Stimulated activated memory B cell treated with anti-CD40 and anti-IgM and Interleukin-4, amounts not matched to agents 10 μg/mL and 1 μg/mL and 100 μg/mL, for 72 hours (primary cell): ENCODE measurements around the gene EDC4.
"Not testable (repeated sequence)": the region's sequence is repeated elsewhere in the genome, so short reads cannot be mapped to it uniquely, and the experiment has no call there.

Experiments
- ATAC-seq: fragments of 150-1000 bp; cut with Tn5 transposase; 2 replicates; pipeline ENCODE4 v1.10.0; 2021
- H3K27ac Mint-ChIP-seq: one replicate; pipeline ENCODE4 v1.8.0; 2022; ENCODE audit warnings: mild to moderate bottlenecking, mixed read lengths
- H3K27me3 Mint-ChIP-seq: one replicate; pipeline ENCODE4 v1.8.0; 2022; ENCODE audit warnings: mixed read lengths
- H3K36me3 Mint-ChIP-seq: one replicate; pipeline ENCODE4 v1.8.0; 2022; ENCODE audit warnings: mixed read lengths
- H3K4me1 Mint-ChIP-seq: one replicate; pipeline ENCODE4 v1.8.0; 2022; ENCODE audit warnings: mixed read lengths
- H3K4me3 Mint-ChIP-seq: one replicate; pipeline ENCODE4 v1.8.0; 2022; ENCODE audit warnings: mild to moderate bottlenecking, moderate library complexity, mixed read lengths
- H3K9me3 Mint-ChIP-seq: one replicate; pipeline ENCODE4 v1.8.0; 2022; ENCODE audit warnings: mixed read lengths

Gene EDC4

DNA sequence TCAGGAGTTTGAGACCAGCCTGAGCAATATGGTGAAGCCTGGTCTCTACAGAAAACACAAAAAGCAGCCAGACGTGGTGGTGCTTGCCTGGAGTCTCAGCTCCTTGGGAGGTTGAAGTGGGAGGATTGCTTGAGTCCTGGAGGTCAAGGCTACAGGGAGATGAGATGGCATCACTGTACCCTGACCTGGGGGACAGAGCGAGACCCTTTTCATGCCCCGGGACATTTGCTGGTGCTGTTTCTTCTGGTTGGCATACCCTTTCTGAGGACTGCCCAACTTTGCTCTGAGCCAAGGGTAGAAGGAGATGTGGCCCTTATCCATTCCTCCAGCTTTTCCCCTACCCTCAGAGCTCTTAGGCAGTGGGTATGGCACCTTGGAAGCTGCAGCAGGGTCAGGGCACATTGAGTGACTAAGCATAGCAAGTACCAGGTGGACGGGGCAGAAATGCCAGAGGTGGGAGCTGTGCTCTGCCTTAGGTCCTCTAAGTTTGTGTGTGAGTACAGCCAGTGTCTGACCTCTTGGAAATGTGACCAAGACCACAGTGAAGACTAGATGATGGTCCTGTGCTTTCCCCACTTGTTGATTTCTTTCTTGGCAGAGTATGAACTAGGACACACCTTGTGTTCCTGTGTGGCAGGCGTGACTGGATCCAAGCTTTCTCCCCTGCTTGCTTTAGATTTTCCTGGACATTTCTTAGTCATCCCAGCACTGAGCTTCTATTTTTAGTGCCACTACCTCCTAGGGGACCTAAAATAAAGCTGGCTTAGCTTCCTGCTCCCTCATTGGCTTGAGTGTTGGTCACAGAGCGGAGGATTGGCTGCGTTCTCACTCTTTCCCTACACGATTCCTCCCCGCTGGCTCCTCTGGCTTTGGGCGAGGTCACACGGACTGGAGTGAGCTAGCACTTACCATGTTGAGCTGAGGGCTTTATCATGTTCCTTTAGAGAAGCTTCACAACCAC is 9.9 kb upstream of the EDC4 start:
- Mint-ChIP-seq H3K4me3 (no peak overlapping the region), H3K9me3 (no peaks in the 10 kb centered on the region), H3K27ac (no peak overlapping the region), H3K4me1 (peaks cover 37% of the 10 kb centered on the region), H3K36me3 (peaks cover 6% of the 10 kb centered on the region), H3K27me3 (no peaks in the 10 kb centered on the region)
- no peak for ATAC-seq

DNA sequence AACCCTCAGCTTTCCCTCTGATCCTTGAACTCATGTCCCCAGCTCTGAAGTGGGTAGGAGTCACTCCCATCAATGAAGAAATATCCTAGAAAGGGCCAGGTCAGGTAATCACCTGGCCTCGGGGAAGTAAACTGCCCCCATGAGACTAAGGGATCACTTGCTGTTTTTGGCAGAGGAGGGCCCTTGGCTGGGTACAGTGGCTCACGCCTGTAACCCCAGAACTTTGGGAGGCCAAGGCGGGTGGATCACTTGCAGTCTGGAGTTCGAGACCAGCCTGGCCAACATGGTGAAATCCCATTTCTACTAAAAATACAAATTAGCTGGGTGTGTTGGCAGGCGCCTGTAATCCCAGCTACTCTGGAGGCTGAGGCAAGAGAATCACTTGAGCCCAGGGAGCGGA is 8.8 kb upstream of the EDC4 start:
- not testable (repeated sequence) for H3K9me3 Mint-ChIP-seq
- peaks cover 28% of the 10 kb centered on the region for H3K4me1 Mint-ChIP-seq

DNA sequence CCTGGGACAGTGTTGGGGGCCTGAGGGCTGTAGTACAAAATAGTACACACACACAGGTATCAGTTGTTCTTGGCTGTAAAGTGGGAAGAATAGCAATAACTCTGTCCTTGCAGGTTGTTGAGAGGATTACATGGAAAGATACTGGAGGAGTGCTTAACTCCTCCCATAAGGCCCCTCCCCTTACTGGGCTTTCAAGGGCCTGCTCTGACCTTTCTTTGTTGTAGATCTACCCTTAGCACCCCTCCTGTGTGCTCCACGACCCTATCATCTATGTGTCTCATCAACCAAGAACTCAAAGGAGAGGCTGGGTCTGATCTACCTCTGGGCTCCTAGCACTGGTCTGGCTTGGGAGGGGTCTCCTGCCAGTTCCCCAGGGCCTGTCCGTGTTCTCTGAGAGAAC is 8.3 kb upstream of the EDC4 start:
- no peaks in the 10 kb centered on the region for H3K27me3 Mint-ChIP-seq
- no peak overlapping the region for H3K4me3 Mint-ChIP-seq
- ATAC-seq = no peak
- no peaks in the 10 kb centered on the region for H3K9me3 Mint-ChIP-seq
- peaks cover 6% of the 10 kb centered on the region for H3K36me3 Mint-ChIP-seq
- peak overlapping the region; percentile 37 for H3K27ac Mint-ChIP-seq
- peaks cover 28% of the 10 kb centered on the region for H3K4me1 Mint-ChIP-seq

More for the DNA sequence above, 8.8 kb upstream of the EDC4 start:
- H3K36me3 Mint-ChIP-seq, H3K4me3 Mint-ChIP-seq, H3K27me3 Mint-ChIP-seq, ATAC-seq, H3K27ac Mint-ChIP-seq: not testable (repeated sequence)

DNA sequence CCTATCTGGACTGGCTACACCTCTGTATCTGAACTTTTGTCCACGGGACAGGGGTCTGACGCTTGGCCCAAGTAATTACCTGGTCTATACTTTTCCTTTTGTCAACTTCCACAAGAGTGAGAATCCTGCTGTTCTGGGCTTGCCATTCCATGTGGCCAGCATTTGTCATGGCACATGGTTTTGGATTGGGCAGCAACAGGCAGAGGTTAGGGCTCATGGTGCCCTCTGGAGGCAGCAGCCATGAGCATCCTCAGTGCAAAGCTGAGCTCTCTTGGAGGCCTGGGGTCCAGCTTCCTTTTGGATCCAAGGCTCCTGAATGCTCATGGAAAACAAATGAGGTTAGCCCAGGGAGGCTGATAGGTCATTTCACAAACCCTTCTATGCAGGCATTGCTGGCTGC is 7.5 kb upstream of the EDC4 start:
- Mint-ChIP-seq H3K4me3 (no peak overlapping the region), H3K4me1 (peaks cover 25% of the 10 kb centered on the region), H3K27ac (peak overlapping the region; percentile 37), H3K36me3 (peaks cover 7% of the 10 kb centered on the region), H3K27me3 (no peaks in the 10 kb centered on the region), H3K9me3 (no peaks in the 10 kb centered on the region)
- ATAC-seq = no peak

DNA sequence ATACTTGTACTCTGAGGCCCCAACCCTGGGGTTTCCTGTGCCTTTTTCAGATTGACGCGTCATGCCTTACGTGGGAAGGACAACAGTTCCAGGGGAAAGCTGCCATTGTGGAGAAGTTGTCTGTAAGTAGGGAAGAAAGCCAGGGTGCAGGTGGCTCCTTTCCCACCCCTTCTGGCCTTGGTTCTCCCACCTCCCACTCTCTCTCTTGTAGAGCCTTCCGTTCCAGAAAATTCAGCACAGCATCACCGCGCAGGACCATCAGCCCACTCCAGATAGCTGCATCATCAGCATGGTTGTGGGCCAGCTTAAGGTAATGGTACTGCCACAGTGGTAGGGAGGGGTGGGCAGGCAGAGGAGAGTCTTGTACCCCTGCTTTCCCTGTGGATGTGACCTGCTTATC is 4.6 kb upstream of the EDC4 start:
- no peak overlapping the region for H3K4me3 Mint-ChIP-seq
- H3K27me3 Mint-ChIP-seq = no peaks in the 10 kb centered on the region
- ATAC-seq = no peak
- H3K4me1 Mint-ChIP-seq = peaks cover 13% of the 10 kb centered on the region
- no peaks in the 10 kb centered on the region for H3K9me3 Mint-ChIP-seq
- H3K36me3 Mint-ChIP-seq = peaks cover 8% of the 10 kb centered on the region
- H3K27ac Mint-ChIP-seq = no peak overlapping the region

DNA sequence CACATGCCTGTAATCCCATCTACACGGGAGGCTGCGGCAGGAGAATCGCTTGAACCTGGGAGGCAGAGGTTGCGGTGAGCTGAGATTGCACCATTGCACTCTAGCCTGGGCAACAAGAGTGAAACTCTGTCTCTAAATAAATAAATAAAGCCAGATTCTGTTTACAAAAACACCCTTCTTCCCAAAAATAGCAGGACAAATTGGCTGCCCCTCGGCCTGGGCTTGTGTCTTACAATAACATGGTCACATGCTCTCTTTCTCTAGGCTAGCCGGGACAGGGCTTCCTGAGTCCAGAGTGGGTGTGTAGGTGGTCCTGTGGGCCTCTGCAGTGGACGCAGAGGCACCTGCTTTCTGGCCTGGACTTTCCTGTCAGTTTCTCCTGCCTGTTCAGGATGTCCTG is 3.2 kb upstream of the EDC4 start:
- H3K4me1 Mint-ChIP-seq = peaks cover 23% of the 10 kb centered on the region
- no peaks in the 10 kb centered on the region for H3K27me3 Mint-ChIP-seq
- H3K4me3 Mint-ChIP-seq = no peak overlapping the region
- no peaks in the 10 kb centered on the region for H3K9me3 Mint-ChIP-seq
- no peak overlapping the region for H3K27ac Mint-ChIP-seq
- no peak for ATAC-seq
- H3K36me3 Mint-ChIP-seq = peaks cover 8% of the 10 kb centered on the region

DNA sequence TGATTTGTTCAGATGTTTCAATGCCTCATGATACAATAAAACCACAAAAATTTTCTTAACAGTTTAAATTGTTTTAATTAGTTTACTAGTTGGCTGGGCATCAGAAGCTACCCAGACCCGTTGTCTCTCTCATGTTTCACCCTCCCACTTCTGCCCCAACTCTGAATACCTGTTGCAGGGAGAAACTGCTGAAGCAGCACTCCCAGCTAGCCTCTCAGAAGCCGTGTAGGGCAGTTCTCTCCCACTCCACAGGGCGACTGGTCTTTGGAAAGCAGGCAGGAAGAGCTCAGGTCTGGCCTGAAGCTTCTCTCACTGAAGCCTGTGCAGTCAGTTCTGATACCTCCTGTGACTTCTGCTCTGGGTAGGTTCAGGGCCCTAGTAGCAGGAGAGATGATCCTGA is 1.6 kb upstream of the EDC4 start:
- Mint-ChIP-seq H3K27ac (peak overlapping the region; percentile 89), H3K9me3 (no peaks in the 10 kb centered on the region), H3K27me3 (no peaks in the 10 kb centered on the region), H3K4me3 (no peak overlapping the region), H3K36me3 (peaks cover 8% of the 10 kb centered on the region), H3K4me1 (peaks cover 36% of the 10 kb centered on the region)
- no peak for ATAC-seq

DNA sequence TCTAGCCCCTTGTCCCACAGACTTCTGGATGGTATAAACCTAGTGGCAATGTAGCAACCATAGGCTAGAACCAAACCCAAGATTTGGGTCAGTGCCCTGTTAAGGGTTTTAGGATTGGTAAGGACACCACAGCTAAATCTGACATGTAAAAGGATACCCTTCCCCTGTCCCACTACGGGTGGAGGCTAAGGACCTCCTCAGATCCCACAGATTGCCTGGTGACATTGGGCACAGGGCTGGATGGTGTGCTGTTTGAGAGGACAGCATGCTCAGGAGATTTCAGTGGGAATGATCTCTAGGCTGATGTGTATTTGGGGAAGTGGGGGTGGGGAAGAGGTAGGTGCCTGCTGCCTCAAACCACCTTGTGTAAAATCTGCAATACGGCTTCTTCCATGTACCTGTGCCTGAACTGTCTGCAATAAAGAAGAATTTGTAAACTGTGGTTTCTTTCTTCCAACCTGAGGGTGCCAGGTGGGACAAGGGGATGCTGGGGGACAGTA is 671 bp upstream of the EDC4 start:
- no peaks in the 10 kb centered on the region for H3K9me3 Mint-ChIP-seq
- H3K4me3 Mint-ChIP-seq = peak overlapping the region; percentile 95
- H3K36me3 Mint-ChIP-seq = peaks cover 14% of the 10 kb centered on the region
- peak; percentile 2 for ATAC-seq
- H3K27ac Mint-ChIP-seq = peak overlapping the region; percentile 89
- H3K27me3 Mint-ChIP-seq = no peaks in the 10 kb centered on the region
- H3K4me1 Mint-ChIP-seq = peaks cover 36% of the 10 kb centered on the region

DNA sequence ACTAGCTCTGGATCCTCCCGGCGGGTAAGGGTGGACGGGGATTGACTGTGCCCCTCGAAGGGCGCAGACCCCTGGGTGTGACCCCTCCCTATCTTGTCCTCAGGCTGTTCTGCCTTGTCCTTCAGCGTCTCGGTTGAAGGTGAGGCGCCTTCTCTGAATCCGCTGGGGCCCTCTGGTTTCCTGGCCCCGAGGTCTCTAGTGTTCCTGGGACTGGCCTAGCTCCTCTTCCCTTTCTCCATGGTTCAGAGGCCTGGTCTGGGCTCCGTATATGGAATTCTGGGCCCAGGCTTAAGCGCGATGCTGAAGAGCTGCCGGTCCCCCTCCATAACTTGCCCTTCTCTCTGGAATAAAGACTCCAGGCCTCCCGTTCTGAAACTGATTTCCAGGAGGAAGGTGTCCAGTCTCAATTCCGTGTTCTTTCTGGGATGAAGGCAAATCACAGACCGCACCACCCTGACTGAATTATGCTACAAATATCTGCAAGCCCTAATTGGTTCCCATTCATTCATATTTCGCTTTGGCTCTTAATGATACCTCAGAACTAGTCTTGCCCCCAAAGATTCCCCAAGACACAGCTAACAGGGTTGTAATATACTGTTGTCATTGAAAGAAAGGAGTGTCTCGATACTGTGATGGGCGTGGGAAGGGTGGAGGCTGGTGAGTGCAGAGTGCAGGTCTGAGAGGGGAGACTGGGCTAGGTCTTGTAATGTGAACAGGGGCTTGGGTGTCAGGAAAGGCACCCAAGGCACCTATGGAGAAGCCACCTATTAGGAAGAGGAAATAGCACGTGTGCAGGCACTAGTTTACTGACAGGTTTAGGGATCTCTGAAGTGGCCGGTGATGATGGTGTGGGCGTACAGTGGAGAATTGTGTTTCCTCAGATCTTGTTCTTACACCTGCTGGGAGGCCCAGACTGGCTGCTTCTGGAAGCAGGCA is 851 bp downstream of the EDC4 start:
- H3K9me3 Mint-ChIP-seq = no peaks in the 10 kb centered on the region
- peak overlapping the region; percentile 89 for H3K27ac Mint-ChIP-seq
- peaks cover 36% of the 10 kb centered on the region for H3K4me1 Mint-ChIP-seq
- peak overlapping the region; percentile 95 for H3K4me3 Mint-ChIP-seq
- ATAC-seq = no peak
- H3K36me3 Mint-ChIP-seq = peaks cover 29% of the 10 kb centered on the region
- H3K27me3 Mint-ChIP-seq = no peaks in the 10 kb centered on the region

DNA sequence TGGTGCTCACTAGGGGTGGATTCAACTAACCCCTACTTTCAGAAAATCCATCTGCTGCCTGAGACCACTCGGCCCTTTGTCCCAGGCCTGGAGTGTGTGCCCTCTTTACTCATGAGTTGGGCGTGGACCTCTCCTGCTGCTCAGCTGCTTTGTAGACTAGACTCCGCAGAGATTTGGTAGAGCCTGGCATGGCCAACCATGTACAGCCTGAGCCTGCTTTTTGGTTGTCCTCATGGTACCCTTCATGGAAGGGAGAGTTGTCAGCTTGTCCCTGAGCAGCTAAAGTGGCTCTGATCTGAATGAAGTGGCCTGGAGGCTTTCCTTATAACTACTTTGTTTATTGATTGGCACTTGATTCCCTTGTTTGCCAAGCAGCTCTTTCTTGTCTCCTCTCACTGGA is 1.5 kb downstream of the EDC4 start:
- peak overlapping the region; percentile 89 for H3K27ac Mint-ChIP-seq
- no peaks in the 10 kb centered on the region for H3K9me3 Mint-ChIP-seq
- H3K4me1 Mint-ChIP-seq = peaks cover 36% of the 10 kb centered on the region
- peak overlapping the region; percentile 95 for H3K4me3 Mint-ChIP-seq
- H3K27me3 Mint-ChIP-seq = no peaks in the 10 kb centered on the region
- ATAC-seq = no peak
- H3K36me3 Mint-ChIP-seq = peaks cover 35% of the 10 kb centered on the region

DNA sequence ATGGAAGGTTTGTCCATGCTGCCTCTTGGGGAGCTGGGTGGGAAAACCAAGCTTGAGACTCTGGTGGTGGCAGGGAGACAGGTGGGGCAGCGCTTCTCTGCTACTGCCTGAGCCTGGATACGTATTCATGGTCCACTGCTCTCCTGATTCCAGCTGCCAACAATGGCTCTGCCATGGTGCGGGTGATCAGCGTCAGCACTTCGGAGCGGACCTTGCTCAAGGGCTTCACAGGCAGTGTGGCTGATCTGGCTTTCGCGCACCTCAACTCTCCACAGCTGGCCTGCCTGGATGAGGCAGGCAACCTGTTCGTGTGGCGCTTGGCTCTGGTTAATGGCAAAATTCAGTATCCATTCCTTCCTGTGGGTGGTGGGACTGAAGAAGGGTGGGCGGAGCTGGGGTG is 4.2 kb downstream of the EDC4 start:
- peaks cover 48% of the 10 kb centered on the region for H3K36me3 Mint-ChIP-seq
- H3K27ac Mint-ChIP-seq = no peak overlapping the region

DNA sequence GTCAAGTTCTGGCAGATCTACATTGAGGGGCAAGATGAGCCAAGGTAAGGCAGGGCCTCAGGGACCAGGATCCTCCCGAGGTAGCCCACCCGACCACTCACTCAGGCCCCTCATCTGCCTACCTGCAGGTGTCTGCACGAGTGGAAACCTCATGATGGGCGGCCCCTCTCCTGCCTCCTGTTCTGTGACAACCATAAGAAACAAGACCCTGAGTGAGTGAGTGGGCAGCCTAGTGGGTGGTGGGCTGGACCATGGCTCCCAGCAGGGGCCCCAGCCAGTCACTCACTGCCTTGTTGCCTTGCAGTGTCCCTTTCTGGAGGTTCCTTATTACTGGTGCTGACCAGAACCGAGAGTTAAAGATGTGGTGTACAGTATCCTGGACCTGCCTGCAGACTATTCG is 5.4 kb downstream of the EDC4 start:
- Mint-ChIP-seq H3K27ac (no peak overlapping the region), H3K27me3 (no peaks in the 10 kb centered on the region)

More for the DNA sequence above, 4.2 kb downstream of the EDC4 start:
- peaks cover 36% of the 10 kb centered on the region for H3K4me1 Mint-ChIP-seq
- no peaks in the 10 kb centered on the region for H3K27me3 Mint-ChIP-seq
- no peaks in the 10 kb centered on the region for H3K9me3 Mint-ChIP-seq
- ATAC-seq = no peak
- no peak overlapping the region for H3K4me3 Mint-ChIP-seq

DNA sequence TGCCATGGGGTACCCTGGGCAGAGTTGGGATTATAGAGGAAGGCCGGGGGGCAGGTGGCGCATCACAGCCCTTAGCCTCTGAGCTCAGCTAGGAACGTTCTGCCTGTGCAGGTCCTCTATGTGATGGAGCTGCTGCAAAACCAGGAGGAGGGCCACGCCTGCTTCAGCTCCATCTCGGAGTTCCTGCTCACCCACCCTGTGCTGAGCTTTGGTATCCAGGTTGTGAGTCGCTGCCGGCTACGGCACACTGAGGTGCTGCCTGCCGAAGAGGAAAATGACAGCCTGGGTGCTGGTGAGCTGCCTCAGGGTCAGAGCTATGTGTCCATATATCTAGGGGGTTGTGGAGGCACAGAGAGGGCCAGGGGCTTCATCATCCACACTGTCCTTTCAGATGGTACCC is 6.0 kb downstream of the EDC4 start:
- Mint-ChIP-seq H3K4me3 (no peak overlapping the region), H3K4me1 (peaks cover 33% of the 10 kb centered on the region), H3K9me3 (no peaks in the 10 kb centered on the region), H3K27me3 (no peaks in the 10 kb centered on the region), H3K27ac (no peak overlapping the region), H3K36me3 (peaks cover 62% of the 10 kb centered on the region)
- ATAC-seq = no peak

More for the DNA sequence above, 5.4 kb downstream of the EDC4 start:
- H3K36me3 Mint-ChIP-seq = peaks cover 56% of the 10 kb centered on the region
- no peaks in the 10 kb centered on the region for H3K9me3 Mint-ChIP-seq
- H3K4me3 Mint-ChIP-seq = no peak overlapping the region
- ATAC-seq = no peak
- H3K4me1 Mint-ChIP-seq = peaks cover 32% of the 10 kb centered on the region

DNA sequence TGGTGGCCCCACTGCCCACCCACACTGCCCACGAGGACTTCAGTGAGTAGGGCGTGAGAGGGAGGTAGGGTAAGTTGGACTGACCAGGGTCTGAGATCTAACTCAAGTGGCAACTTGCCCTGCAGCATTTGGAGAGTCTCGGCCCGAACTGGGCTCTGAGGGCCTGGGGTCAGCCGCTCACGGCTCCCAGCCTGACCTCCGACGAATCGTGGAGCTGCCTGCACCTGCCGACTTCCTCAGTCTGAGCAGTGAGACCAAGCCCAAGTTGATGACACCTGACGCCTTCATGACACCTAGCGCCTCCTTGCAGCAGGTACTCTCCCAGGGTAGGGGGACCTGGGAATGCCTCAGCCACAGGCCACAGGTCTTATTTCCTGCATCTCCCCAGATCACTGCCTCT is 6.6 kb downstream of the EDC4 start:
- no peaks in the 10 kb centered on the region for H3K27me3 Mint-ChIP-seq
- no peaks in the 10 kb centered on the region for H3K9me3 Mint-ChIP-seq
- H3K36me3 Mint-ChIP-seq = peaks cover 67% of the 10 kb centered on the region
- peaks cover 27% of the 10 kb centered on the region for H3K4me1 Mint-ChIP-seq
- no peak overlapping the region for H3K4me3 Mint-ChIP-seq
- ATAC-seq = no peak
- no peak overlapping the region for H3K27ac Mint-ChIP-seq

DNA sequence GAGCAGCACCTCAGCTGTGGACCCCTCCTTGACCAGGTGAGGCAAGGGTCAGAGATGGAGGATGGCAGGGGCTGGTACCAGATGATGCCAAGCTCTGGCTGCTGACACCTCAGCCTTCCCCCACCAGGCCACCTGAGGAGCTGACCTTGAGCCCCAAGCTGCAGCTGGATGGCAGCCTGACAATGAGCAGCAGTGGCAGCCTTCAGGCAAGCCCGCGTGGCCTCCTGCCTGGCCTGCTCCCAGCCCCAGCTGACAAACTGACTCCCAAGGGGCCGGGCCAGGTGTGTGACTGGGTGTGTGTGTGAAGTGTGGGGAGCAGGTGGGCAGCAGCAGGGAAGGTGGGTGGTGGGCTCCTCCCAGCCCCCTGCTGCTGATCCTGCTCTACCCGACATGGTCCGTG is 7.1 kb downstream of the EDC4 start:
- no peaks in the 10 kb centered on the region for H3K27me3 Mint-ChIP-seq
- H3K4me1 Mint-ChIP-seq = peaks cover 22% of the 10 kb centered on the region
- peaks cover 70% of the 10 kb centered on the region for H3K36me3 Mint-ChIP-seq
- H3K4me3 Mint-ChIP-seq = no peak overlapping the region
- H3K9me3 Mint-ChIP-seq = no peaks in the 10 kb centered on the region
- H3K27ac Mint-ChIP-seq = no peak overlapping the region
- no peak for ATAC-seq
